Measurements from ENCODE around the gene PFAS.

DNA sequence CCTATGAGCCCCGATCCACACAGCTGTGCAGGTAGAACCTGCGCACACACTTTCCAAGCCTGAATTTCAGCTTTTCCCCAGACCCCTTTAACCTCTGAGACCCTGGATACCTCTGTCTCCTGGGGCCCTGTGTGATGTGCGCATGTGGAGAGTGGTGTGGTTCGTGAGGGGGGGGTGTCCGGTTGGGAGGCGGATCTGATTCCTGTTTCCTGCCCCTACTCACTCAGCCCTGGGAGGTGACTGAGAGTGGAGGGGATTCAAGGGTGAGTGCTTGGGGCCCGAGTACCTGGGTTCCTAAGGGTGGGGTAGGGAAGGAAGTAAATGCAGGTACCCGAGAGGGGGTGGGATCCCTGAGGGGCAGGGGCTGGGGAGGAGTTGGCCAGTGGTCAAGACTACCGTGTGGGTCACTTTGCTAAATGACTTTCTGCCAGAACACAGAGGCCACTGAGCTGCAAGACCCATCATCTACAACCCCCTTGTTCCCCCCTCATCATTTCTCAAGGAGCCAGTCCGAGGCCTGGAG lies 61.6 kb downstream of the PFAS start:
- TF ChIP-seq, protein P1, sequence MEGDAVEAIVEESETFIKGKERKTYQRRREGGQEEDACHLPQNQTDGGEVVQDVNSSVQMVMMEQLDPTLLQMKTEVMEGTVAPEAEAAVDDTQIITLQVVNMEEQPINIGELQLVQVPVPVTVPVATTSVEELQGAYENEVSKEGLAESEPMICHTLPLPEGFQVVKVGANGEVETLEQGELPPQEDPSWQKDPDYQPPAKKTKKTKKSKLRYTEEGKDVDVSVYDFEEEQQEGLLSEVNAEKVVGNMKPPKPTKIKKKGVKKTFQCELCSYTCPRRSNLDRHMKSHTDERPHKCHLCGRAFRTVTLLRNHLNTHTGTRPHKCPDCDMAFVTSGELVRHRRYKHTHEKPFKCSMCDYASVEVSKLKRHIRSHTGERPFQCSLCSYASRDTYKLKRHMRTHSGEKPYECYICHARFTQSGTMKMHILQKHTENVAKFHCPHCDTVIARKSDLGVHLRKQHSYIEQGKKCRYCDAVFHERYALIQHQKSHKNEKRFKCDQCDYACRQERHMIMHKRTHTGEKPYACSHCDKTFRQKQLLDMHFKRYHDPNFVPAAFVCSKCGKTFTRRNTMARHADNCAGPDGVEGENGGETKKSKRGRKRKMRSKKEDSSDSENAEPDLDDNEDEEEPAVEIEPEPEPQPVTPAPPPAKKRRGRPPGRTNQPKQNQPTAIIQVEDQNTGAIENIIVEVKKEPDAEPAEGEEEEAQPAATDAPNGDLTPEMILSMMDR (IDR thresholded peaks at IDR 0.05), result no peak
- TF ChIP-seq EZH2 (IDR thresholded peaks at IDR 0.05) (no peak), EZH2phosphoT487 (IDR thresholded peaks at IDR 0.05) (no peak)

Data from neural progenitor cell (in vitro differentiated cells).